Suprapubic skin (tissue), 4 donors: Measurements from ENCODE around the gene KLHL25. TPM values are rescaled to one million over a fixed set of nuclear protein-coding genes. Genes with fewer than 3 reads are reported as not detected.

Experiments
- DNase-seq, 2 donors: peaks; one replicate each; pipeline ENCODE4 v3.0.0-alpha.2; 2019; ENCODE audit warnings: low spot score in 2 of 2
- H3K27ac ChIP-seq: fragments of 200-600 bp; sonication (generic); one replicate; pipeline ENCODE4 v1.5.1; 2019
- H3K27me3 ChIP-seq: fragments of 200-600 bp; sonication (generic); one replicate; pipeline ENCODE4 v1.5.1; 2019
- H3K36me3 ChIP-seq: fragments of 200-600 bp; sonication (generic); one replicate; pipeline ENCODE4 v1.5.1; 2019
- H3K4me1 ChIP-seq: fragments of 200-600 bp; sonication (generic); one replicate; pipeline ENCODE4 v1.5.1; 2019
- H3K4me3 ChIP-seq: fragments of 200-600 bp; sonication (generic); one replicate; pipeline ENCODE4 v1.5.1; 2019; ENCODE audit warnings: mild to moderate bottlenecking
- H3K9me3 ChIP-seq: fragments of 200-600 bp; sonication (generic); one replicate; pipeline ENCODE4 v1.5.1; 2019
- CTCF ChIP-seq, 2 donors: fragments of 200-600 bp in 1 of 2; fragments of 450-650 bp in 1 of 2; sonication (generic) in 1 of 2; IDR thresholded peaks; one replicate each; pipeline ENCODE4 v1.5.1; 2016 to 2019; ENCODE audit warnings: antibody characterized with exemption in 2 of 2, mild to moderate bottlenecking in 1 of 2, moderate library complexity in 1 of 2
- EP300 ChIP-seq: sonication (generic); formaldehyde crosslinking; IDR thresholded peaks from one replicate; pipeline ENCODE4 v1.6.1; 2017; ENCODE audit warnings: antibody characterized with exemption
- POLR2A ChIP-seq, 2 donors: fragments of 450-650 bp; IDR thresholded peaks; one replicate each; pipeline ENCODE4 v1.6.1; 2017; ENCODE audit warnings: antibody characterized with exemption in 2 of 2, mild to moderate bottlenecking in 2 of 2, moderate library complexity in 2 of 2
- POLR2AphosphoS5 ChIP-seq, 3 donors: sonication (generic); formaldehyde crosslinking; IDR thresholded peaks; one replicate each; pipeline ENCODE4 v1.6.1; 2017; ENCODE audit warnings: antibody characterized with exemption in 3 of 3
- WGBS: methylation state at CpG from one replicate; pipeline ENCODE4 v1.1.5; 2018; 5-methylcytosine and 5-hydroxymethylcytosine counted together
- total RNA-seq, 4 donors: library from RNA; depleted of rRNA; stranded (reverse); fragments of >200 nt; gene quantifications; one replicate each; pipeline ENCODE4 v1.1.0, GENCODE V29; 2016

The KLHL25 gene
- total RNA-seq, 4 donors from 2014 or later = 14.4 to 24.8 (median 18.5) TPM

GRCh38 chr15:85788771-85789495 lies 5.8 kb downstream of the KLHL25 start:
- 71% methylated on average over 12 of the region's 12 CpGs for WGBS
- Histone ChIP-seq H3K4me1 (peaks cover 54% of the 10 kb centered on the region), H3K4me3 (no peak overlapping the region), H3K27me3 (no peaks in the 10 kb centered on the region), H3K9me3 (no peaks in the 10 kb centered on the region), H3K27ac (no peak overlapping the region), H3K36me3 (no peaks in the 10 kb centered on the region)
- DNase-seq = no peak
- TF ChIP-seq CTCF (IDR thresholded peaks at IDR 0.05) (no peak), EP300 (no peak), POLR2AphosphoS5 (IDR thresholded peaks at IDR 0.05) (no peak), POLR2A (IDR thresholded peaks at IDR 0.05) (no peak)

- Histone ChIP-seq H3K9me3 (no peaks in the 10 kb centered on the region), H3K36me3 (no peaks in the 10 kb centered on the region), H3K4me3 (no peak overlapping the region), H3K4me1 (peaks cover 33% of the 10 kb centered on the region), H3K27ac (no peak overlapping the region), H3K27me3 (no peaks in the 10 kb centered on the region)
- TF ChIP-seq POLR2A (IDR thresholded peaks at IDR 0.05) (no peak), CTCF (IDR thresholded peaks at IDR 0.05) (no peak), POLR2AphosphoS5 (IDR thresholded peaks at IDR 0.05) (no peak), EP300 (no peak)
- 81% methylated on average over 3 of the region's 3 CpGs for WGBS
- no peak for DNase-seq
Measured at GRCh38 chr15:85786781-85787114, 8.0 kb downstream of the KLHL25 start.

GRCh38 chr15:85785887-85786780 lies 8.6 kb downstream of the KLHL25 start:
- WGBS = 36% methylated on average over 9 of the region's 10 CpGs

GRCh38 chr15:85782064-85782463 lies 12.7 kb downstream of the KLHL25 start:
- H3K9me3 ChIP-seq = no peaks in the 10 kb centered on the region
- no peak for TF ChIP-seq EP300
- no peak for TF ChIP-seq POLR2AphosphoS5 (IDR thresholded peaks at IDR 0.05)
- TF ChIP-seq CTCF (IDR thresholded peaks at IDR 0.05) = no peak
- no peak for TF ChIP-seq POLR2A (IDR thresholded peaks at IDR 0.05)
- H3K4me1 ChIP-seq = peaks cover 46% of the 10 kb centered on the region
- DNase-seq = no peak
- H3K4me3 ChIP-seq = no peak overlapping the region
- no peaks in the 10 kb centered on the region for H3K27me3 ChIP-seq
- WGBS = 93% methylated on average over 6 of the region's 6 CpGs
- no peaks in the 10 kb centered on the region for H3K36me3 ChIP-seq
- no peak overlapping the region for H3K27ac ChIP-seq

More at GRCh38 chr15:85785887-85786780, 8.6 kb downstream of the KLHL25 start:
- H3K36me3 ChIP-seq = no peaks in the 10 kb centered on the region
- no peak overlapping the region for H3K4me3 ChIP-seq
- H3K9me3 ChIP-seq = no peaks in the 10 kb centered on the region
- peaks cover 33% of the 10 kb centered on the region for H3K4me1 ChIP-seq
- H3K27ac ChIP-seq = peak overlapping the region; percentile 42
- no peaks in the 10 kb centered on the region for H3K27me3 ChIP-seq
- TF ChIP-seq POLR2AphosphoS5 (IDR thresholded peaks at IDR 0.05) (no peak), POLR2A (IDR thresholded peaks at IDR 0.05) (no peak)
- no peak for DNase-seq

GRCh38 chr15:85781099-85781498 lies 13.6 kb downstream of the KLHL25 start:
- no peaks in the 10 kb centered on the region for H3K36me3 ChIP-seq
- TF ChIP-seq POLR2A (IDR thresholded peaks at IDR 0.05) = no peak
- TF ChIP-seq CTCF (IDR thresholded peaks at IDR 0.05) = no peak
- TF ChIP-seq EP300 = no peak
- TF ChIP-seq POLR2AphosphoS5 (IDR thresholded peaks at IDR 0.05) = no peak
- no peaks in the 10 kb centered on the region for H3K27me3 ChIP-seq
- H3K4me3 ChIP-seq = no peak overlapping the region
- no peak overlapping the region for H3K27ac ChIP-seq
- no peaks in the 10 kb centered on the region for H3K9me3 ChIP-seq
- DNase-seq = no peak
- peaks cover 41% of the 10 kb centered on the region for H3K4me1 ChIP-seq
- 89% methylated on average over 7 of the region's 7 CpGs for WGBS
